Panc1 (cell line): ENCODE measurements around the gene PPP1R15B. TPM values are rescaled to one million over a fixed set of nuclear protein-coding genes. Genes with fewer than 3 reads are reported as not detected.

ENCODE experiments used
- ATAC-seq: fragments of 200-7000 bp; cut with Tn5 transposase; 2 replicates; pipeline ENCODE4 v1.9.1; 2020; ENCODE audit warnings: mild to moderate bottlenecking, moderate library complexity
- BruUV-seq: library from RNA; stranded (reverse); fragments of 400-500 nt; replicated peaks from 2 replicates; lab custom pipeline; 2021; lab: Mats Ljungman, UMichigan
- CTCF ChIA-PET: fragments of 300-600 bp; sonication (Branson Sonifier 250); formaldehyde crosslinking; loops from one replicate; lab custom pipeline; 2022; ENCODE audit warnings: antibody characterized with exemption; lab: Charles Lee
- POLR2A ChIA-PET: fragments of 300-600 bp; sonication (Branson Sonifier 250); formaldehyde crosslinking; loops from one replicate; lab custom pipeline; 2022; ENCODE audit warnings: antibody characterized with exemption; lab: Charles Lee
- DNase-seq: peaks from one replicate; pipeline ENCODE4 v3.0.0-alpha.2; 2010; ENCODE audit warnings: low read depth, low spot score
- H3K27ac ChIP-seq: 2 replicates; pipeline ENCODE4 v1.5.1; 2011; ENCODE audit warnings: mild to moderate bottlenecking, low read length, inconsistent platforms
- H3K27me3 ChIP-seq: fragments of 200-500 bp; sonication (Bioruptor generic); 2 replicates; pipeline ENCODE4 v1.6.0; 2014; ENCODE audit warnings: low read length, inconsistent platforms; ENCODE audit not compliant: control insufficient read depth, insufficient read depth
- H3K36me3 ChIP-seq: fragments of 200-500 bp; sonication (Bioruptor generic); 2 replicates; pipeline ENCODE4 v1.5.1; 2014; ENCODE audit warnings: inconsistent platforms, mild to moderate bottlenecking, low read length, moderate library complexity; ENCODE audit not compliant: control insufficient read depth, insufficient read depth
- H3K4me1 ChIP-seq: 2 replicates; pipeline ENCODE4 v1.5.1; 2011; ENCODE audit warnings: inconsistent platforms, mild to moderate bottlenecking, low read length, moderate library complexity; ENCODE audit not compliant: control insufficient read depth, insufficient read depth
- H3K4me3 ChIP-seq, 2 experiments: 2 replicates each; pipeline ENCODE4 v1.5.1; 2011 to 2012; ENCODE audit warnings: low read depth in 2 of 2, low read length in 2 of 2, mild to moderate bottlenecking in 2 of 2, inconsistent platforms in 1 of 2, moderate library complexity in 1 of 2
- H3K9me3 ChIP-seq: fragments of 200-500 bp; sonication (Bioruptor generic); 2 replicates; pipeline ENCODE4 v1.5.1; 2014; ENCODE audit warnings: low read depth, mild to moderate bottlenecking, inconsistent platforms, low read length, moderate library complexity; ENCODE audit not compliant: control insufficient read depth, insufficient read depth
- CTCF ChIP-seq: fragments of 450-650 bp; IDR thresholded peaks from 2 replicates; pipeline ENCODE4 v1.5.1; 2017; ENCODE audit warnings: mild to moderate bottlenecking
- POLR2AphosphoS5 ChIP-seq: IDR thresholded peaks from 2 replicates; pipeline ENCODE4 v1.6.1; 2012; ENCODE audit warnings: mild to moderate bottlenecking, low read depth, low read length, moderate library complexity
- REST ChIP-seq, 2 experiments: IDR thresholded peaks; 2 replicates each; pipeline ENCODE4 v1.6.1; 2011 to 2012; ENCODE audit warnings: low read depth in 2 of 2, control low read depth in 1 of 2, low read length in 1 of 2, mild to moderate bottlenecking in 1 of 2, moderate library complexity in 1 of 2; ENCODE audit not compliant: insufficient read depth in 1 of 2
- SIN3A ChIP-seq: IDR thresholded peaks from 2 replicates; pipeline ENCODE4 v1.6.1; 2012; ENCODE audit warnings: low read depth, mild to moderate bottlenecking, low read length, moderate library complexity, borderline replicate concordance; ENCODE audit not compliant: insufficient read depth
- TCF7L2 ChIP-seq: IDR thresholded peaks from 2 replicates; pipeline ENCODE4 v1.6.1; 2011; ENCODE audit warnings: mild to moderate bottlenecking, low read depth, low read length, inconsistent platforms
- in situ Hi-C: cut with HindIII; loops from 2 replicates; pipeline ENCODE4 v1.10.0; 2016; ENCODE audit warnings: low sequenced_read_pairs, low pct_unique_long_range_greater_than_20kb
- intact Hi-C: fragments of 100-400 bp; cut with micrococcal nuclease; formaldehyde crosslinking; loops from one replicate; pipeline ENCODE4 v1.10.0; 2022; ENCODE audit not compliant: unreplicated experiment
- total RNA-seq: library from RNA; stranded (reverse); gene quantifications from one replicate; pipeline ENCODE4 v1.2.1, GENCODE V29; 2021; ENCODE audit not compliant: unreplicated experiment

The PPP1R15B gene
- total RNA-seq, 1 experiment from 2014 or later: 51.1 TPM

GRCh38 chr1:204435872-204436271 is 24.3 kb upstream of the PPP1R15B start:
- Histone ChIP-seq H3K4me1 (peaks cover 3% of the 10 kb centered on the region; the same call in 1 of the 2 replicates), H3K9me3 (no peaks in the 10 kb centered on the region), H3K36me3 (no peaks in the 10 kb centered on the region), H3K27me3 (no peaks in the 10 kb centered on the region), H3K4me3 (no peak overlapping the region), H3K27ac (no peak overlapping the region)
- DNase-seq: no peak
- ATAC-seq: no peak
- POLR2A ChIA-PET: no interaction called here
- in situ Hi-C loops (no loop called here), intact Hi-C loops (no loop called here)
- BruUV-seq: no TSS peak
- TF ChIP-seq REST (IDR thresholded peaks at IDR 0.05; ENCODE audit: insufficient read depth in 1 of 2, low read depth in 2 of 2, low read length in 1 of 2): no peak
- CTCF ChIA-PET: no interaction called here

- ATAC-seq (no peak), DNase-seq (no peak)
- BruUV-seq: no TSS peak
- TF ChIP-seq REST (IDR thresholded peaks at IDR 0.05; ENCODE audit: insufficient read depth in 1 of 2, low read depth in 2 of 2, low read length in 1 of 2): no peak
- TF ChIP-seq POLR2AphosphoS5: no peak
- TF ChIP-seq CTCF: no peak
- no peak for TF ChIP-seq TCF7L2
- no peak for TF ChIP-seq SIN3A
- no peak overlapping the region for H3K27ac ChIP-seq
- H3K27me3 ChIP-seq: no peaks in the 10 kb centered on the region
- CTCF ChIA-PET: no interaction called here
- H3K9me3 ChIP-seq: no peaks in the 10 kb centered on the region
- in situ Hi-C loops (no loop called here), intact Hi-C loops (no loop called here)
- POLR2A ChIA-PET: no interaction called here
- H3K4me1 ChIP-seq: peaks cover 3% of the 10 kb centered on the region; the same call in 1 of the 2 replicates
- no peak overlapping the region for H3K4me3 ChIP-seq
- no peaks in the 10 kb centered on the region for H3K36me3 ChIP-seq
These were observed 23.8 kb upstream of the PPP1R15B start for GRCh38 chr1:204435381-204435831.
